Fibroblast of lung (primary cell): Measurements from ENCODE around the gene ARHGAP11A.

ENCODE experiments used
- CTCF ChIP-seq, 2 donors: IDR thresholded peaks in 1 of 2; conservative IDR thresholded peaks in 1 of 2; 1 replicate in 1 of 2; 2 replicates in 1 of 2; pipeline ENCODE4 v1.5.1; 2011 to 2012; ENCODE audit warnings: low read length in 2 of 2, control low read depth in 1 of 2, inconsistent platforms in 1 of 2, low read depth in 1 of 2, mild to moderate bottlenecking in 1 of 2
- EZH2 ChIP-seq: IDR thresholded peaks from 2 replicates; pipeline ENCODE4 v1.5.1; 2012; ENCODE audit warnings: low read length, control low read depth, mild to moderate bottlenecking; ENCODE audit errors: missing control alignments

DNA sequence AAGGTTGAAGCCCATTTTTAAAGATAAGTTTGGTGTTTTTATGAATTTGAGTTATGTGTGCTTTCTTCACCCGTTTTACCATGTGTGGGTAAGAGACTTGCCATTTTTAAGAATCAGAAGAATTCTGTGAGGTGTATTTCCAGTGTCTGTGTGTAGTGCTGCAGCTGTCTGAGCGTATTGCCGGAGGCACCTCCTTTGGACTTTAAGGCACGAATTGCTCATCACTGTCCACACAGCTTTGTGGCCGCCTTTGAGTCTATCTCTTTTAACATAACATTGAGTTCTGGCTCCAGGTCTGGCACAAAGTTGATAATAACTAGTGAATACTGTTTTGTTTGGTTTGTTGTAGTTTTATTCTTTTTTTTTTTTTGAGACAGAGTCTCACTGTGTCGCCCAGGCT, 52.0 kb downstream of the ARHGAP11A start:
- TF ChIP-seq CTCF (conservative IDR thresholded peaks at IDR 0.05 in 1 of 2, IDR thresholded peaks at IDR 0.05 in 1 of 2; ENCODE audit: low read depth in 1 of 2, low read length in 2 of 2) (no peak), EZH2 (no peak)
